Measurements from ENCODE around the gene GLB1L2.

Gene GLB1L2

DNA sequence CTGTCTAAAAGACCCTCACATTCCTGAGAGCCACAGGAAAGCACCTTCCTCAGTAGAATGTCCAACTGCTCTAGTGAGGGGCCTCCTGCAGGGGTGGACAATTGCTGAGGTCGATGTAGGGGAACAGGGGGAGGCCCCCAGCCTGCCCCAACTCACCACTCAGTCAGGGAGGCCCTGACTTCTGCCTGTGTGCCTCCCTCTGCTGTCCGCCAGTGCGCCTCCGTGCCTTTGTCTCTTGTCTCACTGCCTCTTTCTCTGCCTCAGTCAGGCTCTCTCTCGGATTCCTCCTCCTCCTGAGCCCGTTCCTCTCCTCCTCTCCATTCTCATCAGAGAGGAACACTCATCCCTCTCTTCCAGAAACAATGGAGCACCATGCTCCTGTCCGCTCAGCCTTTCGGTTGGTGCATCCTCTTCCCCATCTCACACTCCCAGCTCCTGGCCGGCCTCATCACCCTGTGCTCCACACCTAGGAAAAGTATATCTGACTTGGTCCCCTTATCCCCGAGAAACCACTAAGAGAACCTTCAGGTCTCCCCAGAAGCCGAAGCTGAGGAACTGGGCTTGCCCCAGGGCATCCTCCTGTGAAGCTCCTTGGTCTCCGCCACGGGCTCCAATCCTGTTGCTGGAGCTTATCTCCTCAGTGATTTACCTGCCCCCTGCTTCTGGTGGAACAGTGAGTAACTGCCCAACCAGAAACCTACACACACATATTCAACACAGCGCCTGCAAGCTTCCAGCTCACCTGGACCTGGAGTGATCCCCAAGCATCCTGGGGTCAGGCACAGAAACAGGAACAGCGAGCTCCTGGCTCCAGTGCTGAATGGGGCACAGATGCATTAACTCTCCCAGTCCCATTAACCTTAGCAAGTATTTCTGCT lies 78.0 kb downstream of the GLB1L2 start:
- Histone ChIP-seq H3K9me3 (ENCODE audit: control insufficient read depth, insufficient read depth, low read depth, low read length) (no peaks in the 10 kb centered on the region), H3K36me3 (ENCODE audit: control insufficient read depth, insufficient read depth, low read length) (no peaks in the 10 kb centered on the region), H3K4me1 (ENCODE audit: control insufficient read depth, insufficient read depth, low read length) (peaks cover 48% of the 10 kb centered on the region), H3K4me3 (ENCODE audit: low read depth, low read length) (no peak overlapping the region), H3K27ac (ENCODE audit: low read depth, low read length) (no peak overlapping the region), H3K9ac (ENCODE audit: low read length) (no peak overlapping the region), H3K27me3 (ENCODE audit: control insufficient read depth, insufficient read depth, low read length) (peaks cover 57% of the 10 kb centered on the region)

DNA sequence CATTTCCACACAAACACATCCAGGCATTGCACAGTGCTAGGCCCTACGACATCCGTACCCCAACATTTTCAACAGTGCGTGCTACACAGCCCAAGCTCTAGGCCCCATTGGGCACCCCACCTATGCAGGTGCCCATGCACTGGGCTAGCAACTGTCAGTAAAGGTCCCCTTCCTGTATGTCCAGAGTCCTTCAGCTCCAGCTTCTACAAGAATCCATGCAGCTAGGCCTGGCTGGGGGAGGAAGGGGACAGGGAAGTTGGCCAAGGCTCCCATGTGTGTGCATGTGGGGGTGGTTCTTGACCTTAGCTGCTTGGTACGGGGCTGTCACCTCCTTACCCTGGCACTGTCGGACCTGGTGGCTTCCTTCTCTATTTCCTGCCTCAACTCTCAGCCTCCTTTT lies 79.0 kb downstream of the GLB1L2 start:
- H3K27ac ChIP-seq (ENCODE audit: low read depth, low read length): no peak overlapping the region
- H3K27me3 ChIP-seq (ENCODE audit: control insufficient read depth, insufficient read depth, low read length): peaks cover 67% of the 10 kb centered on the region
- no peaks in the 10 kb centered on the region for H3K9me3 ChIP-seq (ENCODE audit: control insufficient read depth, insufficient read depth, low read depth, low read length)
- no peak overlapping the region for H3K9ac ChIP-seq (ENCODE audit: low read length)
- no peaks in the 10 kb centered on the region for H3K36me3 ChIP-seq (ENCODE audit: control insufficient read depth, insufficient read depth, low read length)
- peaks cover 55% of the 10 kb centered on the region for H3K4me1 ChIP-seq (ENCODE audit: control insufficient read depth, insufficient read depth, low read length)
- peak overlapping the region; percentile 80 for H3K4me3 ChIP-seq (ENCODE audit: low read depth, low read length)

DNA sequence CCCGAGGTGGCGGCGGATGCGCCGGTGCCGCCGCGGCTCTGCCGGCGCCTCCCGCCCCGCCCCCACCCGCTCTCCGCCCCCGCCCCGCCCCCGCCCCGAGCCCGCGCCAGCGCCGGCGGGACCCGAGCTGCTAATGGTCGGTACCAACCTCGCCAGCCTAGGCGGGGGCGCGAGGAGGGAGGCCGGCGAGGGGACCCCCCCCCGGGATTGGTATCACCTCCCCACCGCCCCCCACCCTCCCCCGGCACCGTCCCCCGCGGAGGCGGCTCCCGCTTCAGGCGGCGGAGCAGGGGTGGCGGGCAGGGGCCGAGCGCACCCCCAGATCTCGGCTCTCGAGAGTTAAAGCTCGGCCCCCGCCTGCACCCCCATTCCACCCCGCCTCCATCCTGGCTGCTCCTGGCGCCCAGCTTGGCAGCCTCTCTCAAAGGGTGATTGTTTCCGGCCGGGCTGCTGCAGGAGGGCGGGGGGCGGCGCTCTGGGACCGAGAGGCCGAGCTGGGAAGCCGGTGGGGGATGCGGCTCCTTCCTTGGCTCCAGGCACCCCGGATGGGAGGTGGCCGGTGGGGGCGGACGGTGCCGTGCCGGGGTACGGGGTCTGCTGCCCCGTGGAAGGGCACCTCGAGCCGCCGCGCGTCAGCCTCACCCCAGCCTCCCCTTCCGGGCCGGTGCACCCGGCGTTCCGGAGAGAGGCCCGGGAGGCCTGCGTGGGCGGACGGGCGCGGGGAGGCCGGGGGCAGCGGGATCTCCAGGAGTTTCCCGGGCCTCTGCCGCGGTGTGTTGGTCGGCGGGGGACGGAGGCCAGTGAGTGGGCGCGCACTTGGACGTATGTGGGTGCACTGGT lies 80.6 kb downstream of the GLB1L2 start, which contains the start of gene B3GAT1:
TSS of gene B3GAT1 (minus strand) at position 40 of the 840 bp plus-strand sequence. CDS start 24,583 bp downstream, outside the sequence.
- H3K27me3 ChIP-seq (ENCODE audit: control insufficient read depth, insufficient read depth, low read length): peaks cover 79% of the 10 kb centered on the region
- peak within 1 kb of the TSS; percentile 29 for H3K9ac ChIP-seq (ENCODE audit: low read length)
- no peak within 1 kb of the TSS for H3K27ac ChIP-seq (ENCODE audit: low read depth, low read length)
- H3K4me3 ChIP-seq (ENCODE audit: low read depth, low read length): peak within 1 kb of the TSS; percentile 80
- no peaks in the 10 kb centered on the region for H3K9me3 ChIP-seq (ENCODE audit: control insufficient read depth, insufficient read depth, low read depth, low read length)
- H3K4me1 ChIP-seq (ENCODE audit: control insufficient read depth, insufficient read depth, low read length): peaks cover 45% of the 10 kb centered on the region
- H3K36me3 ChIP-seq (ENCODE audit: control insufficient read depth, insufficient read depth, low read length): no peaks in the 10 kb centered on the region

DNA sequence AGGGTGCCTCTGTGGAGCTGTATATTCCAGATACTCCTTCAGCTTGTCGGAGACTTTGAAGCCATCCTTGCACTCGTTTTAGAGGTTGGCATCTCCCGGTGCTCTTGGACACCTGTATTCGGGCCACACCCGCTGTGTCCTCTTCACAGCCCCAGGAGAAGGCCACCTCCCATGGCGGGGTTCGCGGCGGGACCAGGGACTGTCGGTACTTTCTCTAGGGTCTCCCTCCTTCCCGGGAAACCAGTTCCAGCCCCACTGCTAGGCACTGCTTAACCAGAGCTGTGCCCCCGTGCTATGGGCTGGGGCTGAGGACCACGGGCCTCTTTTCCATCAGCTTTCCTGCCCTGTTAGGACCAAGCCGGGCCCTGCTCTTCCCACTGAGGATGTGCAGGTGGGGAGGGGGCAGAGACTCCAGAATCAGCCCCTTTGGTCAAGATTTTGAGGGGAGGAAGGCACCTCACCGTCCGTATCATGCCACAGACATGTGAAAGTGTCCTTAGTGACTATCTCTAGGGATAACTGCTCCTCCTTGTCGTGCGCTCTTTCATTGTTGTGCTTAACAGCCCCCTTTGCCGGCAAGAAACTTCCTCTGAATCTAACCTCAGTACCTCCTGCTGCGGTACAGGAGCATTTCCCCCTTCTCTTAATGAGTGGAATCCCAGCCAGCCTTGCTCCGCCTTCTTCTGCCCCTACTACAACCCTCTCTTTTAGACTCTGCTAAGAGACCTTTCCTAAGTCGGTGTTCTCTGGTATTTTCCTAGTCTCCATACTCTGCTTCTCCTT lies 81.4 kb downstream of the GLB1L2 start:
- Histone ChIP-seq H3K27me3 (ENCODE audit: control insufficient read depth, insufficient read depth, low read length) (peaks cover 84% of the 10 kb centered on the region), H3K36me3 (ENCODE audit: control insufficient read depth, insufficient read depth, low read length) (no peaks in the 10 kb centered on the region), H3K4me3 (ENCODE audit: low read depth, low read length) (peak overlapping the region; percentile 65), H3K27ac (ENCODE audit: low read depth, low read length) (no peak overlapping the region), H3K9ac (ENCODE audit: low read length) (no peak overlapping the region), H3K9me3 (ENCODE audit: control insufficient read depth, insufficient read depth, low read depth, low read length) (no peaks in the 10 kb centered on the region), H3K4me1 (ENCODE audit: control insufficient read depth, insufficient read depth, low read length) (peaks cover 43% of the 10 kb centered on the region)

DNA sequence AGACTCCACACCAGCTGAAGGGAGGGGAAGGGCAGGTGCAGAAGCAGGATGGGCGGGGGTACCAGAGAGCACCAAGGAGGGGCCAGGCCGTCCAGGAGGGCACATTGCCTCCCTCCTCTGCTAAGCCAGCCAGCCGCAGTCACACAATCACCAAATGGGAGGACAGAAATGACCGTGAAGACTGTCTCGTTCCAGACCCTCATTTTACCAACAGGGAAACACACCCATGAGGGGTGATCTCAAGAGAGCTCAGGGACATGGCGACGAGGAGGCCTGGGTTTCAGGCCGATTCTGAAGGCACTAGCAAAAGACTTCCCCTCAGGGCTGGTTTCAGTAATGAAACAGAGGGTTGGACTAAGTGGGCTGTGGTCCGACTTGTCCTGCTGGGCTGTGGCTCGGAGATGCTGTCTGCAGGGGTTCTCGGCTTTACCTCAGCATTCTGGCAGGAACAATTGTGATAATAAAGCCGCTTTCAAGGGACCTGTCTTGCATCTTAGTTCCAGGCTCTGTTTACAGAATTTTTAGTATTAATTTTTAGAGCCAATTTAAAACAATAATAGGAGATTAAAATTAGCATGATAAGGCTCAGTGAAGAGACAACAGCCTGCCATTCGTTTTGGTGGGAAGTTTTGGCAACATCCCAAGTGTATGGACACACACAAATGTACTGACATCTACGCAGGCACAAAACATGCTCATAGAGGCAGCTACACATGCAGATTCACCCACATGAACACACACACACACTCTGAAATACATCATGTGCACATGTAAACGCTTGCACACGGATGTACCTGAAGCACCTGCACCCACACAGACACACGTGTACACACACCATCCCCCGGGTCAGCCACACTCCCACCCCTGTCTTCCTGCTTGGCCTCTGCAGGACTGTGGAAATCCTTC lies 82.3 kb downstream of the GLB1L2 start:
- Histone ChIP-seq H3K36me3 (ENCODE audit: control insufficient read depth, insufficient read depth, low read length) (no peaks in the 10 kb centered on the region), H3K4me1 (ENCODE audit: control insufficient read depth, insufficient read depth, low read length) (peaks cover 43% of the 10 kb centered on the region), H3K27ac (ENCODE audit: low read depth, low read length) (no peak overlapping the region), H3K9me3 (ENCODE audit: control insufficient read depth, insufficient read depth, low read depth, low read length) (no peaks in the 10 kb centered on the region), H3K4me3 (ENCODE audit: low read depth, low read length) (peak overlapping the region; percentile 65; the same call in 1 of the 2 replicates), H3K27me3 (ENCODE audit: control insufficient read depth, insufficient read depth, low read length) (peaks cover 82% of the 10 kb centered on the region), H3K9ac (ENCODE audit: low read length) (no peak overlapping the region)

DNA sequence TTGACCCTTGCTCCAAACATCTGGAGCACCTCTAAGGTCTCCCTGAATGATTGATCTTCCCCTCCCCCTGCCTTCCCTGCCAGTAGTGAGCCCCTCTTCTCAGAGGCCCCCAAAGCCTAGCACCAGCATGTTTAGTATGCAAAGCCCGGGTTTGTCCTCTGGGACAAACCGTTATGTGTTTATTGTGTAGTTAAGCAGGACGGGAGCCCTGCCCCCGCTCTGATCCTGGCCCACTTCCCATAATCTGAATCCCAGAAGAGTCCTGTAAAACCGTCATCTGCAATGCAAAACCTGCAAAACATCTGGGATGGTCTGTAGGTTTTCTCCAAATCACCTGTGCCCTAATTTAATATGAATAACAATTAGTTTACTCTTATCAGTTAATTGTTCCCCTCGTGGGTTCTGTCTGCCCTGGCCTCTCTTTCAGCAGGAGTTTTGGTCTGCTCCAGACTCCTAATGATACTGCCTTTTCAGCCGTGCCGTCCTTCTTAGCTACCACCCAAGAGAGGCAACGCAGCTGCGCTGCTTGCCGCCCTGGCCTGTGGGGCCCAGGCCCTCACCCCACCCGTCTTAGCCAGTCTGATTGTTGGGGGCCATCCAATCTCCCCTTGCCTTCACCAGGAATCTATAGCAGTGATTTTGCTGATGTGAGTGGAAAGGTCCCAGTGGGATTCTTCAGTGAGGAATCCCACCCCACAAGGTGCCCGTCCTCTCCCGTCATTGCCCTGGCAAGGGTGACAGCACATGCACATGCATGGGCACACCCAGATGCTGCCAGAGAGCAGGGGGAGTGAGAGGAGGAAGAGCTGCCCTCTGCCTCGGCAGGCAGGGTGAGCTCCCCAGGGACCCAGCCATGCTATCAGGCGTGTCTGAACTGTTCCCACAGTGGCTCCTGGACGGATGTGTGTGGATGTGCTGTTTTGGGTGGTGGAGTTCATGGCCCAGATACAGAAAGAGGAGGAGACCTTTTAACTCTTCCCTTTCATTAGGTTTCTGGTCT lies 83.3 kb downstream of the GLB1L2 start:
- no peaks in the 10 kb centered on the region for H3K36me3 ChIP-seq (ENCODE audit: control insufficient read depth, insufficient read depth, low read length)
- H3K9me3 ChIP-seq (ENCODE audit: control insufficient read depth, insufficient read depth, low read depth, low read length): no peaks in the 10 kb centered on the region
- no peak overlapping the region for H3K4me3 ChIP-seq (ENCODE audit: low read depth, low read length)
- H3K9ac ChIP-seq (ENCODE audit: low read length): no peak overlapping the region
- peaks cover 37% of the 10 kb centered on the region for H3K4me1 ChIP-seq (ENCODE audit: control insufficient read depth, insufficient read depth, low read length)
- peaks cover 77% of the 10 kb centered on the region for H3K27me3 ChIP-seq (ENCODE audit: control insufficient read depth, insufficient read depth, low read length)
- H3K27ac ChIP-seq (ENCODE audit: low read depth, low read length): no peak overlapping the region

DNA sequence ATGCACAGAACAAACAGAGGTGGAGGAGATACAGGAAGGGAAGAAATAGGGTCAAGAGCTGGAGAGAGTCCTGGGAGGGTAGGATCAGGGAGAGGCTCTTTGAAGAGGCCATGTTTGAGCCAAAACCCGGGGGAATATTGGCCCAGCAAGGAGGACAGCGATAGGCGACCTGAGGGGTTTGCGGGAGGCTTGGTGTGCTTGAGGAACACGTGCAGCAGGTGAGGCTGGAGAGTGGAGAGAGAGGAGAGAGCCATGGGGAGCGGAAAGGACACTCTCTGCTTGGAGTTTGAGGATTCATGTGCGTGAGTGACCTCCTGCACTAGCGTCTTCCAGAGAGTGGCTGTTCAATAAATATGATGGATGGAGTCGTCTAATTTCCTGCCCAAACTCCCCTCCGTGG lies 84.9 kb downstream of the GLB1L2 start:
- no peak overlapping the region for H3K4me3 ChIP-seq (ENCODE audit: low read depth, low read length)
- no peak overlapping the region for H3K9ac ChIP-seq (ENCODE audit: low read length)
- H3K36me3 ChIP-seq (ENCODE audit: control insufficient read depth, insufficient read depth, low read length): no peaks in the 10 kb centered on the region
- H3K4me1 ChIP-seq (ENCODE audit: control insufficient read depth, insufficient read depth, low read length): peaks cover 28% of the 10 kb centered on the region
- peaks cover 61% of the 10 kb centered on the region for H3K27me3 ChIP-seq (ENCODE audit: control insufficient read depth, insufficient read depth, low read length)
- H3K9me3 ChIP-seq (ENCODE audit: control insufficient read depth, insufficient read depth, low read depth, low read length): no peaks in the 10 kb centered on the region
- no peak overlapping the region for H3K27ac ChIP-seq (ENCODE audit: low read depth, low read length)

DNA sequence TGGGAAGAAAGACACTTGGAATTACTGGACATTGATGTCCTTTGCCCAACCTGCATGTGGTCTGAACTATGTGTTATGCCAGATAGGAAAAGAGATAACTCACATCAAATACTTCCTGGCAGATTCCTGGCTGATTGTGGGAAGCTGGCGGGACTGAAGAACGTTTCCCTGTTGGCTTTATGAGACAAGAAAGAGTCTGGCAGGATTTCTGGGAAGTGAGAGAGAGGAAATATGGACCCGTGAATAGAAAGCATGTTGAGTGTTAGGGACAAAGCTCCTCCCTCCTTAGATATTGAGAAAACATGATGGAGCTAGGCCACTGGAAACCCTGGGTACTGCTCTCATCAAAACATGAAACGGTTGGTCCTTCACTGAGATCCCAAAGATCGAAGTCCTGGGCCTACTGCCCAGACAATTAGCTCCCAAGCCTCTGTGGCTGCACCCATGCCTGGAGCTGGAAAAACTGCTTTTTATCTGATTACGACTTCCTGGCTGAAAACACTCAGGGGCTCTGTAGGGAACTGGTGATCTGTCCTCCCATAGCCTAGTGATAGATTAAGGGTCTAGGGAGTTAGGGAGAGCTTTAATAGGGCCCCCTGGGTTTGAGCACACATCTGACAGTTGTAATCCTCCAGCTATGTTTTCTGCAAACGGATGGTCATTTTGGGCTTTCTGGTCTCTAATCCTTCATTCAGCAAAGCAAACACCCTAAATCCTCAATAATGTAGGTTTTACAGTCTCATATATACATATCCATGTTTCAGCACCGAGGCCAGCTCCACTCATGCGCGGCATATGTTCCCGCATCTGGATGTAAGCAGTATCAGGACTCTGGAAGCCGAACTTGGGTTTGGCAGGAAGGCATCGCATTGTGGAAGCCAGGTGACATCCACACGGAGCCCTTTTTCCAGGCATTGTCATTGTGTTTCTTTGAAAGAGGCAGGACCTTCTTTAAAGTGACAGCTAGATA lies 86.4 kb downstream of the GLB1L2 start:
- peaks cover 25% of the 10 kb centered on the region for H3K4me1 ChIP-seq (ENCODE audit: control insufficient read depth, insufficient read depth, low read length)
- H3K4me3 ChIP-seq (ENCODE audit: low read depth, low read length): no peak overlapping the region
- H3K27ac ChIP-seq (ENCODE audit: low read depth, low read length): no peak overlapping the region
- peaks cover 54% of the 10 kb centered on the region for H3K27me3 ChIP-seq (ENCODE audit: control insufficient read depth, insufficient read depth, low read length)
- no peak overlapping the region for H3K9ac ChIP-seq (ENCODE audit: low read length)
- no peaks in the 10 kb centered on the region for H3K9me3 ChIP-seq (ENCODE audit: control insufficient read depth, insufficient read depth, low read depth, low read length)
- H3K36me3 ChIP-seq (ENCODE audit: control insufficient read depth, insufficient read depth, low read length): no peaks in the 10 kb centered on the region
